Measurements from ENCODE around the gene SLC8B1. TPM values are rescaled to one million over a fixed set of nuclear protein-coding genes. Genes with fewer than 3 reads are reported as not detected.
A peak's percentile ranks its signal among the peaks of the same experiment; 100 is the strongest.

The SLC8B1 gene
- total and polyA plus RNA-seq, 2 experiments from 2014 or later: 4.3 to 5.8 TPM

DNA sequence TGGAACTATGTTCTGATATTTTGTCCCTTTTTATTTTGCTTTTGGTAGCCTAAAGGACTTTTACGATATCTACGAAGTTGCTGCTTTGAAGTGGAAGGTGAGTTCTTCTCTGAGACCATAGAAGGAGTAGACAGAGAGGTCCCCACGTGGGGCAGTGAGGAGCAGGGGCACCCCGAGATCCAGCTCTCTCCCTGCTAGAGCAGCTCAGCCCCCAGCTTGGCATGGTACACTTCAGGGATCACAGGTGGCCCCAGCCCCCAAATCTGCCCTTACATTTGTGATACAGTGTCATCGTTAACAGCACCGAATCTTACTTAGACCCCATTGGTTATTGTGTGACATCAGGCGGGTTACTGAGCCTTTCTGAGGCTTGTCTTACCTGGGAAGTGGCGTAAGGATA is 56.8 kb downstream of the SLC8B1 start:
- Histone ChIP-seq H3K4me1 (ENCODE audit: low read depth) (peaks cover 3% of the 10 kb centered on the region), H3K27me3 (no peaks in the 10 kb centered on the region), H3K27ac (no peak overlapping the region), H3K4me3 (no peak overlapping the region), H3K9me3 (ENCODE audit: low read depth) (no peaks in the 10 kb centered on the region), H3K36me3 (no peaks in the 10 kb centered on the region)
- TF ChIP-seq, protein P1, sequence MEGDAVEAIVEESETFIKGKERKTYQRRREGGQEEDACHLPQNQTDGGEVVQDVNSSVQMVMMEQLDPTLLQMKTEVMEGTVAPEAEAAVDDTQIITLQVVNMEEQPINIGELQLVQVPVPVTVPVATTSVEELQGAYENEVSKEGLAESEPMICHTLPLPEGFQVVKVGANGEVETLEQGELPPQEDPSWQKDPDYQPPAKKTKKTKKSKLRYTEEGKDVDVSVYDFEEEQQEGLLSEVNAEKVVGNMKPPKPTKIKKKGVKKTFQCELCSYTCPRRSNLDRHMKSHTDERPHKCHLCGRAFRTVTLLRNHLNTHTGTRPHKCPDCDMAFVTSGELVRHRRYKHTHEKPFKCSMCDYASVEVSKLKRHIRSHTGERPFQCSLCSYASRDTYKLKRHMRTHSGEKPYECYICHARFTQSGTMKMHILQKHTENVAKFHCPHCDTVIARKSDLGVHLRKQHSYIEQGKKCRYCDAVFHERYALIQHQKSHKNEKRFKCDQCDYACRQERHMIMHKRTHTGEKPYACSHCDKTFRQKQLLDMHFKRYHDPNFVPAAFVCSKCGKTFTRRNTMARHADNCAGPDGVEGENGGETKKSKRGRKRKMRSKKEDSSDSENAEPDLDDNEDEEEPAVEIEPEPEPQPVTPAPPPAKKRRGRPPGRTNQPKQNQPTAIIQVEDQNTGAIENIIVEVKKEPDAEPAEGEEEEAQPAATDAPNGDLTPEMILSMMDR (IDR thresholded peaks at IDR 0.05; ENCODE audit: low read depth, low read length): no peak
- DNase-seq (ENCODE audit: low read depth in 1 of 2, low spot score in 1 of 2): no peak

DNA sequence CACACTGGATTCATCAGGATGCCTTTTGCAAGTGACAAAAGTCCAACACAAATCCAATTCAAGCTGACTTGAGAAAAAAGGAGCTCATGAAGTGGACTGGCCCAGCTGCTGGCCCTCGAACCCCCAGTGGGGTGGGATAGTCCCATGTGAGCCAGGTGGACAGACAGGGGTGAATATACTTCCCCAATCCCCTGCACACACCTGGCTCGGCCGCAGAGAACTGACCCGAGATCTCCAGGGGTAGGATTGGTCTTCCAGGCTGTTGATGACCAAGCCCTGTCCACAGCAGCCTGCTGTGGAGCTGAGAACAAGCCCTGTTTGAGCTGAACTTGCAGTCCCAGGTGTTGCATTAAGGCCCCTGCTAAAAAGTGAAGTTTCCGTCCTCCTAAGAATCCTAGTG is 57.4 kb downstream of the SLC8B1 start:
- no peak for DNase-seq (ENCODE audit: low read depth in 1 of 2, low spot score in 1 of 2)
- Histone ChIP-seq H3K27ac (no peak overlapping the region), H3K36me3 (no peaks in the 10 kb centered on the region), H3K27me3 (no peaks in the 10 kb centered on the region), H3K9me3 (ENCODE audit: low read depth) (no peaks in the 10 kb centered on the region), H3K4me3 (no peak overlapping the region), H3K4me1 (ENCODE audit: low read depth) (peaks cover 3% of the 10 kb centered on the region)
- TF ChIP-seq, protein P1 (IDR thresholded peaks at IDR 0.05; ENCODE audit: low read depth, low read length): no peak

DNA sequence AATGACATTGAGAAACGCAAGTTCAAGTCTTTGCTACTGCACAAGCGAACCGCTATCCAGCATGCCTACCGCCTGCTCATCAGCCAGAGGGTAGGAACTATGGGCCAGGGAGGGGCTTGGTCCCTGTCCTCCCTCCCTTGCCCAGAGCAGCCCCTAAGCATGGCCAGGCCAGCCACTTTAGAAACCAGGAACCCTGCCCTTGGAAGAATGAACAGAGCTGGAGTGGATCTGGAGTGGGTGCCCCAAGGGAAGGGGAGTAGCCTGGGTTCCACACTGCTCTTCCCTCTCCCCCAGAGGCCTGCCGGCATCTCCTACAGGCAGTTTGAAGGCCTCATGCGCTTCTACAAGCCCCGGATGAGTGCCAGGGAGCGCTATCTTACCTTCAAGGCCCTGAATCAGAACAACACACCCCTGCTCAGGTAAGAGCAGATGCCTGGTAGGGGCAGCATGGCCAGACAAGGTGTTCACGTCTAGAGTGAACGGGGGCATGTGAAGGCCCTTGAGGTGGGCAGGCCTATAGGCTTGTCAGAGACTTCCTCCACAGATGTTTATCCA is 57.9 kb downstream of the SLC8B1 start:
- H3K27me3 ChIP-seq: no peaks in the 10 kb centered on the region
- H3K4me3 ChIP-seq: no peak overlapping the region
- no peaks in the 10 kb centered on the region for H3K9me3 ChIP-seq (ENCODE audit: low read depth)
- TF ChIP-seq, protein P1 (IDR thresholded peaks at IDR 0.05; ENCODE audit: low read depth, low read length): no peak
- DNase-seq (ENCODE audit: low read depth in 1 of 2, low spot score in 1 of 2): no peak
- no peak overlapping the region for H3K27ac ChIP-seq
- peaks cover 3% of the 10 kb centered on the region for H3K4me1 ChIP-seq (ENCODE audit: low read depth)
- no peaks in the 10 kb centered on the region for H3K36me3 ChIP-seq

DNA sequence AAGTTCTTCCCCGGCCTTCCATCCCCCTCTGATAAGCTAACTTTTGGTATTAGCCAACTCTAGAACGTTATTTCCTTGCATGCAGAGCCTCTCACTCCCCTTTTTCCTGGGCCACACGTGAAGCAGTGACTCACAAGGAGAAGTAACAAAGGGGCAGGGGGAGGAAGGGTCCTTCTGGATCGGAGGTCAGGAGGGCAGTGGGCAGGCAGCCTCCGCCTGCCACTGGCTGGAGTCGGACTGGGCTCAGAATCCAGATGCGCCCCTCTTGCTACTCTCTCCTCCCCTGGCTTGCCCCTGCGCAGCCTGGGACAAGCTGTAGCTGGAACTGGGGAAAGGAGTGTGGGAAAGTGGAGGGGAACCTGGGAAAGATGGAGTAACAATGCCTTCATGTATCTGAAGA is 58.6 kb downstream of the SLC8B1 start:
- H3K36me3 ChIP-seq: no peaks in the 10 kb centered on the region
- no peak overlapping the region for H3K27ac ChIP-seq
- peak in 1 of 2 donors; percentile 84 for DNase-seq (ENCODE audit: low read depth in 1 of 2, low spot score in 1 of 2)

DNA sequence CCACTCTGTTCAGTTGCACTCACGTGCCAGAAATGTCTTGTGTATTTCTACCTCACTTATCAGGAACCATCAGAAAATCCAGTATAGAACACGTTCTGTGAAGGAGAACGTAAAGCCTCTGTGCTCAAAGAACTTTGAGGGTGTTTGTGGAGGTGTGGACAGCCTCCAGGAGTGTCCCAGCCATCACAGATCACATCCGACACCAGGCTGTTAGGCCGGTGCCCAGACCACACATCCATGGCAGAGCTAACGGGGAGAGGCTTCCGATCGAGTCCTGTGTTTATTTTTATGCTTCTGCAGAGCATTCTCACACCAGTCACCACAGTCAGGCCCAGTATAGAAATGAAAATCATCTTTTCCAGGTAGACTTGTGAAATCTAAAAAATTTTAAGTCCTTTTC is 60.1 kb downstream of the SLC8B1 start:
- Histone ChIP-seq H3K4me1 (ENCODE audit: low read depth) (peaks cover 3% of the 10 kb centered on the region), H3K36me3 (no peaks in the 10 kb centered on the region), H3K4me3 (no peak overlapping the region), H3K27me3 (no peaks in the 10 kb centered on the region), H3K9me3 (ENCODE audit: low read depth) (no peaks in the 10 kb centered on the region), H3K27ac (no peak overlapping the region)
- DNase-seq (ENCODE audit: low read depth in 1 of 2, low spot score in 1 of 2): peak in 1 of 2 donors; percentile 23
- TF ChIP-seq, protein P1 (IDR thresholded peaks at IDR 0.05; ENCODE audit: low read depth, low read length): no peak

More for the DNA sequence above, 58.6 kb downstream of the SLC8B1 start:
- peaks cover 3% of the 10 kb centered on the region for H3K4me1 ChIP-seq (ENCODE audit: low read depth)
- H3K27me3 ChIP-seq: no peaks in the 10 kb centered on the region
- TF ChIP-seq, protein P1 (IDR thresholded peaks at IDR 0.05; ENCODE audit: low read depth, low read length): no peak
- no peak overlapping the region for H3K4me3 ChIP-seq
- no peaks in the 10 kb centered on the region for H3K9me3 ChIP-seq (ENCODE audit: low read depth)

All from cardiac muscle cell (in vitro differentiated cells and primary cell).